SU-DHL-6 (cell line): ENCODE results near the gene PRKD1.

Source experiments
- H2AFZ ChIP-seq: fragments of 200-600 bp; sonication (generic); 2 replicates; pipeline ENCODE4 v1.6.1; 2014; ENCODE audit warnings: low read depth, mild to moderate bottlenecking, moderate library complexity, mixed read lengths, antibody characterized with exemption, low read length; ENCODE audit not compliant: severe bottlenecking
- H3F3A ChIP-seq: fragments of 200-600 bp; shearing (Covaris generic); 2 replicates; pipeline ENCODE4 v1.6.0; 2016; ENCODE audit warnings: antibody characterized with exemption, mild to moderate bottlenecking; ENCODE audit not compliant: insufficient read depth
- H3K27ac ChIP-seq: fragments of 200-600 bp; sonication (generic); 2 replicates; pipeline ENCODE4 v1.5.1; 2016; ENCODE audit warnings: low read depth, mild to moderate bottlenecking, low read length, moderate library complexity, mixed read lengths
- H3K27me3 ChIP-seq: fragments of 200-600 bp; sonication (generic), shearing (Covaris generic); 2 replicates; pipeline ENCODE4 v1.6.0; 2014; ENCODE audit warnings: mild to moderate bottlenecking, low read length
- H3K36me3 ChIP-seq: fragments of 200-600 bp; sonication (generic); 2 replicates; pipeline ENCODE4 v1.6.1; 2014; ENCODE audit warnings: mild to moderate bottlenecking, low read length, mixed read lengths
- H3K4me2 ChIP-seq: fragments of 300-600, 200-600 bp; shearing (Covaris generic), sonication (generic); 2 replicates; pipeline ENCODE4 v1.6.0; 2014; ENCODE audit warnings: low read length, low read depth, mild to moderate bottlenecking; ENCODE audit not compliant: poor library complexity, severe bottlenecking
- H3K4me3 ChIP-seq: fragments of 200-600 bp; sonication (generic); 2 replicates; pipeline ENCODE4 v1.5.1; 2014; ENCODE audit warnings: antibody characterized with exemption, low read length, mild to moderate bottlenecking, mixed read lengths; ENCODE audit not compliant: insufficient read depth, poor library complexity, severe bottlenecking
- H3K79me2 ChIP-seq: fragments of 200-600 bp; sonication (generic); 2 replicates; pipeline ENCODE4 v1.6.1; 2014; ENCODE audit warnings: mild to moderate bottlenecking, low read length, moderate library complexity; ENCODE audit not compliant: insufficient read depth
- H3K9ac ChIP-seq: fragments of 200-600 bp; sonication (generic); 2 replicates; pipeline ENCODE4 v1.7.0; 2014; ENCODE audit warnings: mild to moderate bottlenecking, low read length
- H3K9me2 ChIP-seq: fragments of 200-600 bp; sonication (generic); replicated peaks from 2 replicates; pipeline ENCODE4 v1.6.1; 2014; ENCODE audit warnings: low read length; ENCODE audit not compliant: insufficient read depth
- H3K9me3 ChIP-seq: fragments of 200-600 bp; sonication (generic); 2 replicates; pipeline ENCODE4 v1.6.1; 2014; ENCODE audit warnings: low read length, mixed read lengths; ENCODE audit not compliant: insufficient read depth
- H4K20me1 ChIP-seq: fragments of 200-600 bp; sonication (generic); 2 replicates; pipeline ENCODE4 v1.6.1; 2014; ENCODE audit warnings: low read depth, mild to moderate bottlenecking, antibody characterized with exemption, low read length, moderate library complexity, mixed read lengths
- CTCF ChIP-seq: fragments of 200-600 bp; sonication (generic); IDR thresholded peaks from one replicate; pipeline ENCODE4 v1.5.1; 2017; ENCODE audit warnings: antibody characterized with exemption, mild to moderate bottlenecking, low read length, moderate library complexity; ENCODE audit not compliant: insufficient read depth, poor library complexity, severe bottlenecking
- EZH2phosphoT487 ChIP-seq: fragments of 200-600 bp; sonication (generic), shearing (Covaris generic); conservative IDR thresholded peaks from 2 replicates; pipeline ENCODE4 v1.6.1; 2018; ENCODE audit warnings: mild to moderate bottlenecking, antibody characterized with exemption, low read length, moderate library complexity, mixed read lengths

PRKD1 gene

GRCh38 chr14:29804481-29805266 is 123.0 kb downstream of the PRKD1 start:
- TF ChIP-seq EZH2phosphoT487 = no peak
- no peak for TF ChIP-seq CTCF
- H3K4me3 ChIP-seq = no peak overlapping the region
- no peak overlapping the region for H3K4me2 ChIP-seq

GRCh38 chr14:29803045-29803444 is 124.6 kb downstream of the PRKD1 start:
- no peak overlapping the region for H3K4me3 ChIP-seq
- no peaks in the 10 kb centered on the region for H3K9me3 ChIP-seq
- no peaks in the 10 kb centered on the region for H4K20me1 ChIP-seq
- H3K4me2 ChIP-seq = no peak overlapping the region
- no peaks in the 10 kb centered on the region for H3K79me2 ChIP-seq
- H3F3A ChIP-seq = no peaks in the 10 kb centered on the region
- H3K27ac ChIP-seq = no peak overlapping the region
- no peak overlapping the region for H3K9ac ChIP-seq
- no peaks in the 10 kb centered on the region for H3K9me2 ChIP-seq
- H3K27me3 ChIP-seq = no peaks in the 10 kb centered on the region
- no peak overlapping the region for H2AFZ ChIP-seq
- no peaks in the 10 kb centered on the region for H3K36me3 ChIP-seq
- TF ChIP-seq EZH2phosphoT487 (no peak), CTCF (no peak)

More at GRCh38 chr14:29804481-29805266, 123.0 kb downstream of the PRKD1 start:
- H4K20me1 ChIP-seq = no peaks in the 10 kb centered on the region
- H3F3A ChIP-seq = no peaks in the 10 kb centered on the region
- H2AFZ ChIP-seq = no peak overlapping the region
- no peaks in the 10 kb centered on the region for H3K9me3 ChIP-seq
- no peak overlapping the region for H3K9ac ChIP-seq
- H3K36me3 ChIP-seq = no peaks in the 10 kb centered on the region
- H3K79me2 ChIP-seq = no peaks in the 10 kb centered on the region
- H3K27me3 ChIP-seq = no peaks in the 10 kb centered on the region
- H3K9me2 ChIP-seq = no peaks in the 10 kb centered on the region
- H3K27ac ChIP-seq = no peak overlapping the region

GRCh38 chr14:29802211-29802610 is 125.4 kb downstream of the PRKD1 start:
- TF ChIP-seq EZH2phosphoT487 (no peak), CTCF (no peak)
- H3K79me2 ChIP-seq = no peaks in the 10 kb centered on the region

More at GRCh38 chr14:29802211-29802610, 125.4 kb downstream of the PRKD1 start:
- no peaks in the 10 kb centered on the region for H3K9me3 ChIP-seq
- H3K4me2 ChIP-seq = no peak overlapping the region
- H3K4me3 ChIP-seq = no peak overlapping the region
- H3K36me3 ChIP-seq = no peaks in the 10 kb centered on the region
- no peak overlapping the region for H3K27ac ChIP-seq
- no peak overlapping the region for H2AFZ ChIP-seq
- H4K20me1 ChIP-seq = no peaks in the 10 kb centered on the region
- no peaks in the 10 kb centered on the region for H3F3A ChIP-seq
- no peak overlapping the region for H3K9ac ChIP-seq
- no peaks in the 10 kb centered on the region for H3K27me3 ChIP-seq
- no peaks in the 10 kb centered on the region for H3K9me2 ChIP-seq
